Ovary (tissue), 3 donors: ENCODE measurements around the gene OR52K1.

Experiments used
- POLR2A ChIP-seq: fragments of 450-650 bp; IDR thresholded peaks from one replicate; pipeline ENCODE4 v1.6.1; 2017; ENCODE audit warnings: antibody characterized with exemption, mild to moderate bottlenecking, moderate library complexity
- TF ChIP-seq, protein P1 (sequence below), 3 donors: fragments of 450-650 bp in 2 of 3; fragments of 200-600 bp in 1 of 3; IDR thresholded peaks; one replicate each; pipeline versions ENCODE4 v1.5.1 to v1.8.0; 2016 to 2022; ENCODE audit warnings: antibody characterized with exemption in 3 of 3, mild to moderate bottlenecking in 1 of 3
- donor health status: DM: no; HTN: no; CAD: no.

DNA sequence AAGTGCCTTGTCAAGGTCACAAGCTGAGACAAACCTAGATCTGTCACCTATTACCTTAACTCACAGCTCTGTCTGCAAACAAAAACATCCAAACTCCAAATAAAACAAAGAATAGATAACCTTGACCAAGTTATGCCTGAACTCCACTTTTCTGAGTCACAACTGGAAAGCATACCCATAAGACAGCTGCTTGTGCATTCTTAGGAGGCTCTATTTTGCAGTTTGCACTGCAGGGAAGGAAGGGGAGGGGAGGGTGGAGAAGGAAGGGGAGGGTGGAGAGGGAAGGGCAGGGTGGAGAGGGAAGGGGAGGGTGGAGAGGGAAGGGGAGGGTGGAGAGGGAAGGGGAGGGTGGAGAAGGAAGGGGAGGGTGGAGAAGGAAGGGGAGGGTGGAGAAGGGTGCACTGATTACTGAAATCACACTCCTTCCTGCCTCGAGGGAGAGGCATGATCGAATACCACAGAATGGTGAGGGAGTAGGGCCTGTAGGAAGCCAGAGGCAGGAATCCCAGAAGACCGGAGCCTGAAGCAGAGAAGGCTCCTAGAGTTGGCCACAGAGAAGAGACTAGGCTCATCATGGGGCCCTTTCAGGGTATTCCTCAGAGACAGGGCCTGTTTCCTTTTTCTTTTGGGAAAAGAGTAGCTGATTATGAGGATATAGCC, 39.1 kb upstream of the OR52K1 start:
- no peak for TF ChIP-seq POLR2A
- TF ChIP-seq, protein P1, sequence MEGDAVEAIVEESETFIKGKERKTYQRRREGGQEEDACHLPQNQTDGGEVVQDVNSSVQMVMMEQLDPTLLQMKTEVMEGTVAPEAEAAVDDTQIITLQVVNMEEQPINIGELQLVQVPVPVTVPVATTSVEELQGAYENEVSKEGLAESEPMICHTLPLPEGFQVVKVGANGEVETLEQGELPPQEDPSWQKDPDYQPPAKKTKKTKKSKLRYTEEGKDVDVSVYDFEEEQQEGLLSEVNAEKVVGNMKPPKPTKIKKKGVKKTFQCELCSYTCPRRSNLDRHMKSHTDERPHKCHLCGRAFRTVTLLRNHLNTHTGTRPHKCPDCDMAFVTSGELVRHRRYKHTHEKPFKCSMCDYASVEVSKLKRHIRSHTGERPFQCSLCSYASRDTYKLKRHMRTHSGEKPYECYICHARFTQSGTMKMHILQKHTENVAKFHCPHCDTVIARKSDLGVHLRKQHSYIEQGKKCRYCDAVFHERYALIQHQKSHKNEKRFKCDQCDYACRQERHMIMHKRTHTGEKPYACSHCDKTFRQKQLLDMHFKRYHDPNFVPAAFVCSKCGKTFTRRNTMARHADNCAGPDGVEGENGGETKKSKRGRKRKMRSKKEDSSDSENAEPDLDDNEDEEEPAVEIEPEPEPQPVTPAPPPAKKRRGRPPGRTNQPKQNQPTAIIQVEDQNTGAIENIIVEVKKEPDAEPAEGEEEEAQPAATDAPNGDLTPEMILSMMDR (IDR thresholded peaks at IDR 0.05): no peak
